SK-N-SH (cell line): ENCODE measurements around the gene LRMDA. TPM values are rescaled to one million over a fixed set of nuclear protein-coding genes. Genes with fewer than 3 reads are reported as not detected.

Experiments
- CTCF ChIA-PET: fragments of 300-600, 350-600 bp; formaldehyde crosslinking; extraction: SDS; loops from one replicate; lab custom pipeline; 2021; lab: Yijun Ruan, JAX
- POLR2A ChIA-PET: fragments of 350-600 bp; sonication (Branson Sonifier 250); formaldehyde crosslinking; extraction: SDS; loops from one replicate; lab custom pipeline; 2020; ENCODE audit warnings: antibody characterized with exemption, inconsistent platforms; lab: Yijun Ruan, JAX
- DNase-seq: peaks from one replicate; pipeline ENCODE4 v3.0.0; 2012
- H2AFZ ChIP-seq: fragments of 200-600 bp; sonication (generic); 2 replicates; pipeline ENCODE4 v1.8.1; 2016; ENCODE audit warnings: antibody characterized with exemption, mild to moderate bottlenecking, low read depth
- H3F3A ChIP-seq: fragments of 200-600 bp; sonication (generic); replicated peaks from 2 replicates; pipeline ENCODE3; 2016; ENCODE audit warnings: antibody characterized with exemption, mild to moderate bottlenecking; ENCODE audit not compliant: insufficient read depth
- H3K27ac ChIP-seq, 2 experiments: fragments of 200-500 bp in 1 of 2; fragments of 200-600 bp in 1 of 2; sonication (Bioruptor generic) in 1 of 2; sonication (generic), shearing (Covaris generic) in 1 of 2; 2 replicates each; pipeline versions ENCODE4 v1.5.1 to v1.6.1; 2014 to 2016; ENCODE audit warnings: low read depth in 2 of 2, inconsistent platforms in 1 of 2, low read length in 1 of 2, mild to moderate bottlenecking in 1 of 2, mixed read lengths in 1 of 2
- H3K27me3 ChIP-seq: fragments of 200-600 bp; sonication (generic), shearing (Covaris generic); 2 replicates; pipeline ENCODE4 v1.6.1; 2016; ENCODE audit warnings: mixed run types; ENCODE audit not compliant: insufficient read depth
- H3K36me3 ChIP-seq, 2 experiments: fragments of 200-500 bp in 1 of 2; fragments of 200-600 bp in 1 of 2; sonication (Bioruptor generic) in 1 of 2; sonication (generic) in 1 of 2; replicated peaks in 1 of 2; 2 replicates each; pipeline versions ENCODE3 to v1.5.1; 2014 to 2016; ENCODE audit warnings: low read length in 1 of 2, mild to moderate bottlenecking in 1 of 2; ENCODE audit not compliant: insufficient read depth in 2 of 2, control insufficient read depth in 1 of 2
- H3K4me1 ChIP-seq, 2 experiments: fragments of 200-500 bp in 1 of 2; fragments of 200-600 bp in 1 of 2; sonication (Bioruptor generic) in 1 of 2; sonication (generic), shearing (Covaris generic) in 1 of 2; 2 replicates each; pipeline versions ENCODE4 v1.5.1 to v1.6.1; 2014 to 2016; ENCODE audit warnings: low read depth in 1 of 2, low read length in 1 of 2, mixed run types in 1 of 2; ENCODE audit not compliant: insufficient read depth in 2 of 2, control insufficient read depth in 1 of 2
- H3K4me2 ChIP-seq: fragments of 200-600 bp; sonication (generic), shearing (Covaris generic); 2 replicates; pipeline ENCODE4 v1.6.1; 2017; ENCODE audit warnings: mixed run types
- H3K4me3 ChIP-seq, 2 experiments: fragments of 200-500 bp in 1 of 2; fragments of 200-600 bp in 1 of 2; sonication (Bioruptor generic) in 1 of 2; sonication (generic), shearing (Covaris generic) in 1 of 2; 2 replicates each; pipeline versions ENCODE4 v1.5.1 to v1.8.1; 2014 to 2016; ENCODE audit warnings: low read depth in 2 of 2, inconsistent platforms in 1 of 2, low read length in 1 of 2, mild to moderate bottlenecking in 1 of 2, mixed read lengths in 1 of 2, moderate library complexity in 1 of 2
- H3K79me2 ChIP-seq: fragments of 200-600 bp; sonication (generic); 2 replicates; pipeline ENCODE4 v1.8.1; 2017; ENCODE audit warnings: mild to moderate bottlenecking; ENCODE audit not compliant: insufficient read depth
- H3K9ac ChIP-seq: fragments of 200-600 bp; sonication (generic); 2 replicates; pipeline ENCODE4 v1.6.1; 2017; ENCODE audit warnings: mixed run types
- H3K9me2 ChIP-seq: fragments of 200-600 bp; sonication (generic); 2 replicates; pipeline ENCODE4 v1.6.1; 2017; ENCODE audit warnings: mixed run types
- H3K9me3 ChIP-seq: fragments of 200-600 bp; sonication (generic); 2 replicates; pipeline ENCODE4 v1.6.1; 2017; ENCODE audit warnings: mixed run types, mild to moderate bottlenecking, moderate library complexity
- H4K20me1 ChIP-seq: fragments of 200-600 bp; sonication (generic); 2 replicates; pipeline ENCODE4 v1.6.1; 2017; ENCODE audit warnings: mild to moderate bottlenecking, mixed run types; ENCODE audit not compliant: insufficient read depth
- ELF1 ChIP-seq: IDR thresholded peaks from 2 replicates; pipeline ENCODE4 v1.4.0; 2012
- FOXJ3 ChIP-seq: sonication (generic); formaldehyde crosslinking; IDR thresholded peaks from 2 replicates; pipeline ENCODE4 v1.5.1; 2020; ENCODE audit warnings: mild to moderate bottlenecking, missing genetic modification reagents
- FOXM1 ChIP-seq: IDR thresholded peaks from 2 replicates; pipeline ENCODE4 v1.4.0; 2012; ENCODE audit warnings: low read depth, mild to moderate bottlenecking
- GABPA ChIP-seq: IDR thresholded peaks from 2 replicates; pipeline ENCODE4 v1.4.0; 2012; ENCODE audit warnings: low read depth, mild to moderate bottlenecking
- GATA2 ChIP-seq: sonication (generic); formaldehyde crosslinking; IDR thresholded peaks from 2 replicates; pipeline ENCODE4 v1.5.0; 2020; ENCODE audit warnings: mild to moderate bottlenecking, missing genetic modification reagents
- IRF3 ChIP-seq: fragments of 150-350 bp; IDR thresholded peaks from 2 replicates; pipeline ENCODE4 v1.6.1; 2016; ENCODE audit warnings: mild to moderate bottlenecking, low read depth, low read length
- JUND ChIP-seq: IDR thresholded peaks from 2 replicates; pipeline ENCODE4 v1.4.0; 2012
- MEF2A ChIP-seq: IDR thresholded peaks from 2 replicates; pipeline ENCODE4 v1.4.0; 2012; ENCODE audit warnings: low read depth, borderline replicate concordance
- PBX3 ChIP-seq: IDR thresholded peaks from 2 replicates; pipeline ENCODE4; 2012
- POLR2AphosphoS5 ChIP-seq: IDR thresholded peaks from 2 replicates; pipeline ENCODE4 v1.6.1; 2012; ENCODE audit warnings: low read depth, low read length
- RXRA ChIP-seq: IDR thresholded peaks from 2 replicates; pipeline ENCODE4 v1.4.0; 2012; ENCODE audit warnings: low read depth, mild to moderate bottlenecking, borderline replicate concordance
- TAF1 ChIP-seq: IDR thresholded peaks from 2 replicates; pipeline ENCODE4 v1.6.1; 2012; ENCODE audit warnings: low read depth, mild to moderate bottlenecking, low read length, moderate library complexity, borderline replicate concordance
- TCF12 ChIP-seq: IDR thresholded peaks from 2 replicates; pipeline ENCODE4 v1.4.0; 2012
- TEAD4 ChIP-seq: IDR thresholded peaks from 2 replicates; pipeline ENCODE4 v1.4.0; 2012; ENCODE audit warnings: mild to moderate bottlenecking, borderline replicate concordance; ENCODE audit not compliant: insufficient read depth
- WGBS: methylation state at CpG from one replicate; pipeline ENCODE4 v1.1.6; 2017; ENCODE audit warnings: low lambda C conversion rate; 5-methylcytosine and 5-hydroxymethylcytosine counted together
- polyA plus RNA-seq, 3 experiments: library from polyadenylated mRNA; depleted of rRNA; stranded (reverse); fragments of >200 nt; gene quantifications; 2 replicates each; pipeline ENCODE4 v1.2.3, GENCODE V29; 2012
- TF ChIP-seq, protein P1 (sequence below): IDR thresholded peaks from 2 replicates; pipeline ENCODE4 v1.4.0; 2012; ENCODE audit warnings: low read depth, borderline replicate concordance
- TF ChIP-seq, protein P2 (sequence below): fragments of 150-350 bp; IDR thresholded peaks from 2 replicates; pipeline ENCODE4 v1.6.1; 2017; ENCODE audit warnings: antibody characterized with exemption, low read length, low read depth, borderline replicate concordance
- TF ChIP-seq, protein P3 (sequence below): IDR thresholded peaks from 2 replicates; pipeline ENCODE4 v1.6.1; 2012; ENCODE audit warnings: mild to moderate bottlenecking, low read depth, low read length, moderate library complexity

The LRMDA gene
- polyA plus RNA-seq, 1 of the 3 experiments (the other 2 are of a cell fraction), result 0.95 TPM

DNA sequence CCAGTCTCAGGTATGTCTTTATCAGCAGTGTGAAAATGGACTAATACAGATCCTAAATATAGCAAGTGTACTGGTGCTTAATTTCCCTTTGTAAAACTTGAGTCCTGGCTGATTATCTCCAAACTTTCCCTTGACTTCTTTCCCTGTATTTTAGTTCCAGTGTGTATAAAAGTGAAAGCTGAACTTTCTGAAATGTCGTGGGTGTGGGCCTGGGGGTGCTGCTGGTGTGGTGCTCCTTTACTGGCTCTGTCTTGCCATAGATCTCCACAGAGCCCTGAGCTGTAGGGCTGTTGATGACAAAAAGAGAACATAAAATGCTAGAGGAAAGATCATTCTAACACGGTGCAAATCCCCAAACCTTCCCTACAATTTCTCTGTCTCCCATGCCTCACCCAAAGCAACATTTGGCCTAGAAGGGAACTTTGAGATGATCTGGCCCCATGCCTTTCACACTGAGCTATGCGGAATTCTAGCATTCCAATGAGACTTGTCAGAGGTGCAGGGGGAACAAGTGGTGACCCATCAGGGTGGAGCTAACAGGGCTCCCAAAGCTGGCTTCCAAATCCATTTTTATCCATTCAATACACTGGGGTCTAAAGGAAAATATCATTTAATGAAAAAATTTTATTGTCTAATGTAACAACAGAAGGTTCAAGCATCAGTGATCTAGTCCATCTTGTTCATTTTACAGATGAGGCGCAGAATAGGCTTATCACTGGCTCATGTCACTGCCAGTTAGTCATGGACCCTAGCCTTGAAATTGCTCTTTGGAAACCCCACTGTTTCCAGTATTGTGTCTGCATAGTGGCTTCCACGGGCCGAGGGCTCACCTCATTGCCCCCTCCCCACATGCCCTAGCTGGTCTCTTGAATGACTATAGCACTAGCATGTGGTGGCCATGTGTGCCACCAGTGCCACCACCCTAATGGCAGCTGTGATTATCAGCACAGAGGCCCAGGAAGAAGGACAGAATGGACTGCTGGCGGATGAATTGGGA, 1000.9 kb downstream of the LRMDA start (continued):
- TF ChIP-seq PBX3 (peak; percentile 49), TAF1 (peak; percentile 59; the same call in 1 of the 2 replicates), IRF3 (no peak)
- TF ChIP-seq, protein P1, sequence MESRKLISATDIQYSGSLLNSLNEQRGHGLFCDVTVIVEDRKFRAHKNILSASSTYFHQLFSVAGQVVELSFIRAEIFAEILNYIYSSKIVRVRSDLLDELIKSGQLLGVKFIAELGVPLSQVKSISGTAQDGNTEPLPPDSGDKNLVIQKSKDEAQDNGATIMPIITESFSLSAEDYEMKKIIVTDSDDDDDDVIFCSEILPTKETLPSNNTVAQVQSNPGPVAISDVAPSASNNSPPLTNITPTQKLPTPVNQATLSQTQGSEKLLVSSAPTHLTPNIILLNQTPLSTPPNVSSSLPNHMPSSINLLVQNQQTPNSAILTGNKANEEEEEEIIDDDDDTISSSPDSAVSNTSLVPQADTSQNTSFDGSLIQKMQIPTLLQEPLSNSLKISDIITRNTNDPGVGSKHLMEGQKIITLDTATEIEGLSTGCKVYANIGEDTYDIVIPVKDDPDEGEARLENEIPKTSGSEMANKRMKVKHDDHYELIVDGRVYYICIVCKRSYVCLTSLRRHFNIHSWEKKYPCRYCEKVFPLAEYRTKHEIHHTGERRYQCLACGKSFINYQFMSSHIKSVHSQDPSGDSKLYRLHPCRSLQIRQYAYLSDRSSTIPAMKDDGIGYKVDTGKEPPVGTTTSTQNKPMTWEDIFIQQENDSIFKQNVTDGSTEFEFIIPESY, result no peak
- TF ChIP-seq, protein P2, sequence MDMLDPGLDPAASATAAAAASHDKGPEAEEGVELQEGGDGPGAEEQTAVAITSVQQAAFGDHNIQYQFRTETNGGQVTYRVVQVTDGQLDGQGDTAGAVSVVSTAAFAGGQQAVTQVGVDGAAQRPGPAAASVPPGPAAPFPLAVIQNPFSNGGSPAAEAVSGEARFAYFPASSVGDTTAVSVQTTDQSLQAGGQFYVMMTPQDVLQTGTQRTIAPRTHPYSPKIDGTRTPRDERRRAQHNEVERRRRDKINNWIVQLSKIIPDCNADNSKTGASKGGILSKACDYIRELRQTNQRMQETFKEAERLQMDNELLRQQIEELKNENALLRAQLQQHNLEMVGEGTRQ, result no peak

DNA sequence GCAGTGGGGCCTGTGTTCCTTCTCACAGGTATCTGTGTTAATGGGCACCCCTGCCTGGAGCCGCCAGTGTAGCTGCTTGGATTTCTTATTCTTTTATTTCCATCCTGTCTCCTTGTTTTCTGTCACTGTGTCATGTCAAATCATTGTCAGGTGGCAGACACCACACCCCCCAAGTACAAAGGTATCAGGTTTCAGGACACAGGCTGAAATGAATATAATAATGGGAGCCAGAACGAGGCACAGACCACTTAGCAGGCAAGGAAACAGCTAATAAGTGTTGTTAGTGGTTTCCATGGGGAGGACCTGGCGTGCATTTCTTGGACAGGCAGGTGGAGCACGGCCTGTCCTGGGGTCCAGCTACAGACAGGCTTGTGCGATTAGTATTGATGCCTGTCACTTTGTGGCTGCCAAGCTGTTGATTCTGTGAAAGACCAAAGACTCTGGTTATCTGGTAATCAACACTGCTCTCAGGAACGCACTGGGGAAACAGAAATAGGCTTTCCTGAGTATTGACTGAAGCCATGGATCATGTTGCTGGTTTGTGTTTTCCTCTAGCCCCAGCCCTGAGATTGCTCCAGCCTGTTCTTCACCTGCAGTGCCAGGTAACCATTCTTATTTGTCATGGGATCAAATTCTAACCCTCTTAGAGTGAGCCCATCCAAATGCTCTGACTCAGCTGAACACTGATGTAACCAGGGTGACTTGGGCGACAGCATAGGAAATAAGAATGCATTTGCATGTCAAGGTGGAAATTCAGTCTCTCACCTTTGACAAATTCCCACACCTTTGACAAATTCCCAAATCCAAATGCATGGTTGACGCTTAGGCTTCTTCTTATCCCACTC, 1002.0 kb downstream of the LRMDA start:
- H3K27ac ChIP-seq, result peak overlapping the region; percentile 56 to 96; a peak in 3 of 4 replicates
- no peak overlapping the region for H3K4me3 ChIP-seq
- no peaks in the 10 kb centered on the region for H3K9me2 ChIP-seq
- 0 out of 2 replicates have a peak overlapping the region, but pooled peaks have one; percentile 34 for H3K4me2 ChIP-seq
- H3K27me3 ChIP-seq, result no peaks in the 10 kb centered on the region
- WGBS, result 61% methylated on average over 8 of the region's 8 CpGs
- POLR2A ChIA-PET, result interaction anchor here (0.9 kb wide), 1 partner anchor 11 kb away, joined by 3 read pairs; no protein-coding TSS in a partner anchor
- H4K20me1 ChIP-seq, result no peaks in the 10 kb centered on the region
- CTCF ChIA-PET, result interaction anchor here (0.7 to 1.4 kb wide), 5 partner anchors 10 to 151 kb away, joined by 3 to 5 read pairs (median 3); no protein-coding TSS in a partner anchor
- peak; percentile 30 for DNase-seq
- no peaks in the 10 kb centered on the region for H3K36me3 ChIP-seq
- H3K79me2 ChIP-seq, result no peaks in the 10 kb centered on the region
- no peak overlapping the region for H3K9ac ChIP-seq
- H3K4me1 ChIP-seq, result peaks cover 27 to 37% of the 10 kb centered on the region in 2 experiments
- peaks cover 10% of the 10 kb centered on the region for H3F3A ChIP-seq
- H3K9me3 ChIP-seq, result no peaks in the 10 kb centered on the region
- peak overlapping the region; percentile 20; the same call in 1 of the 2 replicates for H2AFZ ChIP-seq
- TF ChIP-seq RXRA (no peak), PBX3 (peak; percentile 58), TEAD4 (no peak), JUND (no peak), FOXM1 (no peak), POLR2AphosphoS5 (0 out of 2 replicates have a peak, but pooled peaks have one; percentile 15), TCF12 (peak; percentile 9; the same call in 1 of the 2 replicates), FOXJ3 (peak; percentile 71), GATA2 (CRISPR knock-in tag) (peak; percentile 81), ELF1 (no peak), MEF2A (no peak), GABPA (no peak)
- TF ChIP-seq, protein P3, sequence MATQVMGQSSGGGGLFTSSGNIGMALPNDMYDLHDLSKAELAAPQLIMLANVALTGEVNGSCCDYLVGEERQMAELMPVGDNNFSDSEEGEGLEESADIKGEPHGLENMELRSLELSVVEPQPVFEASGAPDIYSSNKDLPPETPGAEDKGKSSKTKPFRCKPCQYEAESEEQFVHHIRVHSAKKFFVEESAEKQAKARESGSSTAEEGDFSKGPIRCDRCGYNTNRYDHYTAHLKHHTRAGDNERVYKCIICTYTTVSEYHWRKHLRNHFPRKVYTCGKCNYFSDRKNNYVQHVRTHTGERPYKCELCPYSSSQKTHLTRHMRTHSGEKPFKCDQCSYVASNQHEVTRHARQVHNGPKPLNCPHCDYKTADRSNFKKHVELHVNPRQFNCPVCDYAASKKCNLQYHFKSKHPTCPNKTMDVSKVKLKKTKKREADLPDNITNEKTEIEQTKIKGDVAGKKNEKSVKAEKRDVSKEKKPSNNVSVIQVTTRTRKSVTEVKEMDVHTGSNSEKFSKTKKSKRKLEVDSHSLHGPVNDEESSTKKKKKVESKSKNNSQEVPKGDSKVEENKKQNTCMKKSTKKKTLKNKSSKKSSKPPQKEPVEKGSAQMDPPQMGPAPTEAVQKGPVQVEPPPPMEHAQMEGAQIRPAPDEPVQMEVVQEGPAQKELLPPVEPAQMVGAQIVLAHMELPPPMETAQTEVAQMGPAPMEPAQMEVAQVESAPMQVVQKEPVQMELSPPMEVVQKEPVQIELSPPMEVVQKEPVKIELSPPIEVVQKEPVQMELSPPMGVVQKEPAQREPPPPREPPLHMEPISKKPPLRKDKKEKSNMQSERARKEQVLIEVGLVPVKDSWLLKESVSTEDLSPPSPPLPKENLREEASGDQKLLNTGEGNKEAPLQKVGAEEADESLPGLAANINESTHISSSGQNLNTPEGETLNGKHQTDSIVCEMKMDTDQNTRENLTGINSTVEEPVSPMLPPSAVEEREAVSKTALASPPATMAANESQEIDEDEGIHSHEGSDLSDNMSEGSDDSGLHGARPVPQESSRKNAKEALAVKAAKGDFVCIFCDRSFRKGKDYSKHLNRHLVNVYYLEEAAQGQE, result no peak
